NOMO-1 (cell line): Measurements from ENCODE around the gene LDLR.
"Not testable (repeated sequence)": the region's sequence is repeated elsewhere in the genome, so short reads cannot be mapped to it uniquely, and the experiment has no call there.

Experiments used
- DNase-seq, 2 experiments: peaks; one replicate each; lab custom pipeline; 2025; ENCODE audit not compliant: unreplicated experiment in 2 of 2; lab: John Stamatoyannopoulos, UW

LDLR gene

GRCh38 chr19:11169896-11170678, 80.8 kb downstream of the LDLR start:
- DNase-seq: no peak

GRCh38 chr19:11171144-11171543, 81.9 kb downstream of the LDLR start:
- DNase-seq: no peak

- no peak for DNase-seq
These were observed 83.3 kb downstream of the LDLR start for GRCh38 chr19:11172576-11172975.

- no peak for DNase-seq
These were observed 84.4 kb downstream of the LDLR start for GRCh38 chr19:11173516-11174155.

- DNase-seq: no peak
These were observed 85.1 kb downstream of the LDLR start for GRCh38 chr19:11174336-11174735.

- no peak for DNase-seq
These were observed 86.7 kb downstream of the LDLR start for GRCh38 chr19:11175920-11176319.

- no peak for DNase-seq
These were observed 87.4 kb downstream of the LDLR start for GRCh38 chr19:11176466-11177193.

GRCh38 chr19:11177592-11177991, 88.3 kb downstream of the LDLR start:
- no peak for DNase-seq

- DNase-seq: not testable (repeated sequence)
These were observed 89.8 kb downstream of the LDLR start for GRCh38 chr19:11179145-11179465.

- DNase-seq: no peak
These were observed 90.5 kb downstream of the LDLR start for GRCh38 chr19:11179716-11180297.

GRCh38 chr19:11180346-11180745, 91.1 kb downstream of the LDLR start:
- no peak for DNase-seq

GRCh38 chr19:11180975-11181374, 91.7 kb downstream of the LDLR start:
- not testable (repeated sequence) for DNase-seq

GRCh38 chr19:11181488-11181887, 92.2 kb downstream of the LDLR start:
- DNase-seq: no peak
